ENCODE data around the gene SMYD3. TPM values are rescaled to one million over a fixed set of nuclear protein-coding genes. Genes with fewer than 3 reads are reported as not detected.

Gene SMYD3
- 26.7 and 26.8 TPM in 2 replicates for total RNA-seq

- peak; percentile 11 for DNase-seq (ENCODE audit: low read depth, low spot score)
These were observed at the start of gene SMYD3 for GRCh38 chr1:246506674-246507481. TSS of gene SMYD3 (minus strand) at chr1:246507279.

GRCh38 chr1:246554201-246554600 lies 47.1 kb upstream of the SMYD3 start:
- DNase-seq (ENCODE audit: low read depth, low spot score): no peak

- DNase-seq (ENCODE audit: low read depth, low spot score): no peak
These were observed 45.0 kb upstream of the SMYD3 start for GRCh38 chr1:246552110-246552509.

- no peak for DNase-seq (ENCODE audit: low read depth, low spot score)
These were observed 43.3 kb upstream of the SMYD3 start for GRCh38 chr1:246550402-246550801.

- DNase-seq (ENCODE audit: low read depth, low spot score): no peak
These were observed 42.6 kb upstream of the SMYD3 start for GRCh38 chr1:246549665-246550064.

- no peak for DNase-seq (ENCODE audit: low read depth, low spot score)
These were observed 36.9 kb upstream of the SMYD3 start for GRCh38 chr1:246544001-246544400.

GRCh38 chr1:246540738-246541491 lies 33.8 kb upstream of the SMYD3 start:
- DNase-seq (ENCODE audit: low read depth, low spot score): no peak

- DNase-seq (ENCODE audit: low read depth, low spot score): no peak
These were observed 30.8 kb upstream of the SMYD3 start for GRCh38 chr1:246537887-246538286.

- DNase-seq (ENCODE audit: low read depth, low spot score): no peak
These were observed 30.4 kb upstream of the SMYD3 start for GRCh38 chr1:246537441-246537840.

GRCh38 chr1:246534114-246534513 lies 27.0 kb upstream of the SMYD3 start:
- no peak for DNase-seq (ENCODE audit: low read depth, low spot score)

GRCh38 chr1:246533371-246533905 lies 26.4 kb upstream of the SMYD3 start:
- DNase-seq (ENCODE audit: low read depth, low spot score): no peak

- no peak for DNase-seq (ENCODE audit: low read depth, low spot score)
These were observed 25.4 kb upstream of the SMYD3 start for GRCh38 chr1:246532519-246532918.

GRCh38 chr1:246530482-246530881 lies 23.4 kb upstream of the SMYD3 start:
- DNase-seq (ENCODE audit: low read depth, low spot score): no peak

GRCh38 chr1:246528933-246529731 lies 22.1 kb upstream of the SMYD3 start:
- no peak for DNase-seq (ENCODE audit: low read depth, low spot score)

- no peak for DNase-seq (ENCODE audit: low read depth, low spot score)
These were observed 20.5 kb upstream of the SMYD3 start for GRCh38 chr1:246527402-246528088.

- DNase-seq (ENCODE audit: low read depth, low spot score): no peak
These were observed 19.8 kb upstream of the SMYD3 start for GRCh38 chr1:246526915-246527314.

GRCh38 chr1:246526380-246526779 lies 19.3 kb upstream of the SMYD3 start:
- DNase-seq (ENCODE audit: low read depth, low spot score): no peak

- DNase-seq (ENCODE audit: low read depth, low spot score): no peak
These were observed 12.4 kb upstream of the SMYD3 start for GRCh38 chr1:246519514-246519913.

GRCh38 chr1:246518456-246519205 lies 11.6 kb upstream of the SMYD3 start:
- DNase-seq (ENCODE audit: low read depth, low spot score): no peak

GRCh38 chr1:246517391-246517790 lies 10.3 kb upstream of the SMYD3 start:
- no peak for DNase-seq (ENCODE audit: low read depth, low spot score)

All from pulmonary artery endothelial cell (primary cell).